Neural cell (in vitro differentiated cells): Measurements from ENCODE around the gene SMIM38. TPM values are rescaled to one million over a fixed set of nuclear protein-coding genes. Genes with fewer than 3 reads are reported as not detected.

Source experiments
- H2AFZ ChIP-seq: fragments of 200-600, 300-800 bp; sonication (generic), shearing (Covaris generic); 2 replicates; pipeline ENCODE4 v1.6.0; 2014; ENCODE audit warnings: low read depth, mild to moderate bottlenecking, antibody characterized with exemption, low read length, moderate library complexity
- H3F3A ChIP-seq: fragments of 200-600 bp; shearing (Covaris generic); 2 replicates; pipeline ENCODE4 v1.6.1; 2016; ENCODE audit warnings: mild to moderate bottlenecking, moderate library complexity, mixed read lengths, antibody characterized with exemption, low read length; ENCODE audit not compliant: insufficient read depth, poor library complexity, severe bottlenecking
- H3K27ac ChIP-seq: fragments of 200-600, 300-800 bp; sonication (generic), shearing (Covaris generic); 2 replicates; pipeline ENCODE4 v1.5.1; 2014; ENCODE audit warnings: mild to moderate bottlenecking, low read length, moderate library complexity
- H3K27me3 ChIP-seq: fragments of 300-800, 200-600 bp; sonication (generic), shearing (Covaris generic); 2 replicates; pipeline ENCODE4 v1.6.0; 2014; ENCODE audit warnings: mild to moderate bottlenecking, low read depth, low read length, moderate library complexity; ENCODE audit not compliant: insufficient read depth
- H3K36me3 ChIP-seq: fragments of 300-800, 200-600 bp; sonication (generic), shearing (Covaris generic); 2 replicates; pipeline ENCODE4 v1.5.1; 2014; ENCODE audit warnings: mild to moderate bottlenecking, antibody characterized with exemption, low read length, moderate library complexity; ENCODE audit not compliant: insufficient read depth
- H3K4me2 ChIP-seq: fragments of 300-800, 200-600 bp; sonication (generic), shearing (Covaris generic); 2 replicates; pipeline ENCODE4 v1.6.0; 2014; ENCODE audit warnings: mild to moderate bottlenecking, low read length
- H3K4me3 ChIP-seq: fragments of 300-800, 200-600 bp; sonication (generic), shearing (Covaris generic); 2 replicates; pipeline ENCODE4 v1.5.1; 2014; ENCODE audit warnings: mild to moderate bottlenecking, low read length, moderate library complexity
- H3K79me2 ChIP-seq: fragments of 200-600 bp; shearing (Covaris generic); replicated peaks from 2 replicates; pipeline ENCODE4 v1.6.0; 2014; ENCODE audit warnings: mild to moderate bottlenecking, low read length, moderate library complexity; ENCODE audit not compliant: insufficient read depth
- H3K9ac ChIP-seq: fragments of 300-800, 200-600 bp; sonication (generic), shearing (Covaris generic); 2 replicates; pipeline ENCODE4 v1.6.1; 2016; ENCODE audit warnings: mild to moderate bottlenecking, low read length, mixed read lengths
- H3K9me2 ChIP-seq: fragments of 200-600 bp; shearing (Covaris generic); 2 replicates; pipeline ENCODE4 v1.6.1; 2016; ENCODE audit warnings: mild to moderate bottlenecking, low read length, mixed read lengths; ENCODE audit not compliant: insufficient read depth
- H3K9me3 ChIP-seq: fragments of 200-600, 300-800 bp; sonication (generic), shearing (Covaris generic); 2 replicates; pipeline ENCODE4 v1.6.1; 2016; ENCODE audit warnings: mild to moderate bottlenecking, mixed run types, low read length, moderate library complexity, mixed read lengths
- H4K20me1 ChIP-seq: fragments of 200-600 bp; shearing (Covaris generic); 2 replicates; pipeline ENCODE4 v1.6.1; 2016; ENCODE audit warnings: mild to moderate bottlenecking, mixed run types; ENCODE audit not compliant: insufficient read depth
- CTCF ChIP-seq: fragments of 450-650 bp; IDR thresholded peaks from 2 replicates; pipeline ENCODE4 v1.5.1; 2014; ENCODE audit warnings: antibody characterized with exemption, mild to moderate bottlenecking, moderate library complexity; ENCODE audit not compliant: poor library complexity, severe bottlenecking
- EP300 ChIP-seq: fragments of 450-650 bp; conservative IDR thresholded peaks from 2 replicates; pipeline ENCODE4 v1.6.1; 2014; ENCODE audit warnings: antibody characterized with exemption, mild to moderate bottlenecking, moderate library complexity; ENCODE audit not compliant: poor library complexity, severe bottlenecking
- EZH2 ChIP-seq: fragments of 200-600, 300-800 bp; shearing (Covaris generic), sonication (generic); IDR thresholded peaks from 2 replicates; pipeline ENCODE4 v1.6.1; 2014; ENCODE audit warnings: antibody characterized with exemption, low read length, borderline replicate concordance, mild to moderate bottlenecking; ENCODE audit not compliant: insufficient read depth, poor library complexity, severe bottlenecking
- MXI1 ChIP-seq: fragments of 450-650 bp; conservative IDR thresholded peaks from 2 replicates; pipeline ENCODE4 v1.6.1; 2014; ENCODE audit warnings: antibody characterized with exemption, mild to moderate bottlenecking; ENCODE audit not compliant: poor library complexity, severe bottlenecking
- POLR2AphosphoS5 ChIP-seq: IDR thresholded peaks from 2 replicates; pipeline ENCODE4 v1.6.1; 2012
- RAD21 ChIP-seq: fragments of 450-650 bp; conservative IDR thresholded peaks from 2 replicates; pipeline ENCODE4 v1.6.1; 2014; ENCODE audit warnings: antibody characterized with exemption, mild to moderate bottlenecking, moderate library complexity
- SMC3 ChIP-seq: fragments of 450-650 bp; conservative IDR thresholded peaks from 2 replicates; pipeline ENCODE4 v1.6.1; 2014; ENCODE audit warnings: antibody characterized with exemption, mild to moderate bottlenecking, moderate library complexity; ENCODE audit not compliant: poor library complexity
- TAF1 ChIP-seq: IDR thresholded peaks from 2 replicates; pipeline ENCODE4 v1.6.1; 2012; ENCODE audit warnings: low read depth
- polyA plus RNA-seq: library from polyadenylated mRNA; depleted of rRNA; stranded (reverse); fragments of >200 nt; gene quantifications from 2 replicates; pipeline ENCODE4 v1.2.3, GENCODE V29; 2014
- TF ChIP-seq, protein P1 (sequence below): IDR thresholded peaks from 2 replicates; pipeline ENCODE4 v1.6.1; 2012; ENCODE audit warnings: borderline replicate concordance

The SMIM38 gene
- polyA plus RNA-seq, 1 donor from 2014 or later, result 1.9 TPM

- no peak overlapping the region for H3K4me3 ChIP-seq
- no peak overlapping the region for H3K4me2 ChIP-seq
- H3K9me2 ChIP-seq, result no peaks in the 10 kb centered on the region
- H4K20me1 ChIP-seq, result no peaks in the 10 kb centered on the region
- no peaks in the 10 kb centered on the region for H3K79me2 ChIP-seq
- no peaks in the 10 kb centered on the region for H3F3A ChIP-seq
- H3K9ac ChIP-seq, result no peak overlapping the region
- TF ChIP-seq, protein P1, sequence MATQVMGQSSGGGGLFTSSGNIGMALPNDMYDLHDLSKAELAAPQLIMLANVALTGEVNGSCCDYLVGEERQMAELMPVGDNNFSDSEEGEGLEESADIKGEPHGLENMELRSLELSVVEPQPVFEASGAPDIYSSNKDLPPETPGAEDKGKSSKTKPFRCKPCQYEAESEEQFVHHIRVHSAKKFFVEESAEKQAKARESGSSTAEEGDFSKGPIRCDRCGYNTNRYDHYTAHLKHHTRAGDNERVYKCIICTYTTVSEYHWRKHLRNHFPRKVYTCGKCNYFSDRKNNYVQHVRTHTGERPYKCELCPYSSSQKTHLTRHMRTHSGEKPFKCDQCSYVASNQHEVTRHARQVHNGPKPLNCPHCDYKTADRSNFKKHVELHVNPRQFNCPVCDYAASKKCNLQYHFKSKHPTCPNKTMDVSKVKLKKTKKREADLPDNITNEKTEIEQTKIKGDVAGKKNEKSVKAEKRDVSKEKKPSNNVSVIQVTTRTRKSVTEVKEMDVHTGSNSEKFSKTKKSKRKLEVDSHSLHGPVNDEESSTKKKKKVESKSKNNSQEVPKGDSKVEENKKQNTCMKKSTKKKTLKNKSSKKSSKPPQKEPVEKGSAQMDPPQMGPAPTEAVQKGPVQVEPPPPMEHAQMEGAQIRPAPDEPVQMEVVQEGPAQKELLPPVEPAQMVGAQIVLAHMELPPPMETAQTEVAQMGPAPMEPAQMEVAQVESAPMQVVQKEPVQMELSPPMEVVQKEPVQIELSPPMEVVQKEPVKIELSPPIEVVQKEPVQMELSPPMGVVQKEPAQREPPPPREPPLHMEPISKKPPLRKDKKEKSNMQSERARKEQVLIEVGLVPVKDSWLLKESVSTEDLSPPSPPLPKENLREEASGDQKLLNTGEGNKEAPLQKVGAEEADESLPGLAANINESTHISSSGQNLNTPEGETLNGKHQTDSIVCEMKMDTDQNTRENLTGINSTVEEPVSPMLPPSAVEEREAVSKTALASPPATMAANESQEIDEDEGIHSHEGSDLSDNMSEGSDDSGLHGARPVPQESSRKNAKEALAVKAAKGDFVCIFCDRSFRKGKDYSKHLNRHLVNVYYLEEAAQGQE, result no peak
- TF ChIP-seq EP300 (no peak), TAF1 (no peak), RAD21 (no peak), POLR2AphosphoS5 (no peak), MXI1 (no peak), CTCF (no peak), EZH2 (no peak), SMC3 (no peak)
- no peak overlapping the region for H2AFZ ChIP-seq
- H3K36me3 ChIP-seq, result no peaks in the 10 kb centered on the region
- H3K9me3 ChIP-seq, result no peaks in the 10 kb centered on the region
- H3K27me3 ChIP-seq, result no peaks in the 10 kb centered on the region
- no peak overlapping the region for H3K27ac ChIP-seq
These were observed 815 bp upstream of the SMIM38 start for GRCh38 chr11:69154938-69155301.

DNA sequence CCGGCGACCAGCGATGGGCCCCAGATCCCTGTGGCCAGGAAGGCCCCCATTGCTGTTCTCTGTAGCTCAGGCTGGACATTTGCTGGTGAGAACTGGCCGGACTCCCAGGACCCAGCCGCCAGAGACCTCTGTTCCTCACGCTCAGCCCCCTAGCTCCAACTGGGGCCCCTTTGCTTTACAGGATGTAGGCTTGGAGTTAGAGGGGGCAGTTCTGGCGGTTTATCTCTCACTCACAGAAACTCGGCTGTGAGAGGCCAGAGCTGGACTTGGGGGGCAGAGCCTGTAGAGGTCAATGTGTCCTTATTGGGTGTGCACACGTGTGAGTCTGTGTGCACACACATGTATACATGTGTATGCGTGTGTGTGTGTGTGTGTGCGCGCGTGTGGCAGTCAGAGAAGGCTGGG lies 502 bp downstream of the SMIM38 start:
- H2AFZ ChIP-seq, result no peak overlapping the region
- H3K27ac ChIP-seq, result no peak overlapping the region

More for the DNA sequence above, 502 bp downstream of the SMIM38 start:
- no peak for TF ChIP-seq MXI1
- no peak for TF ChIP-seq EP300
- TF ChIP-seq, protein P1, result no peak
- no peak for TF ChIP-seq EZH2
- no peak for TF ChIP-seq RAD21
- no peak for TF ChIP-seq TAF1
- TF ChIP-seq SMC3, result no peak
- no peak for TF ChIP-seq CTCF
- TF ChIP-seq POLR2AphosphoS5, result no peak
- no peaks in the 10 kb centered on the region for H3K9me2 ChIP-seq
- H3F3A ChIP-seq, result no peaks in the 10 kb centered on the region
- H3K36me3 ChIP-seq, result no peaks in the 10 kb centered on the region
- no peaks in the 10 kb centered on the region for H3K79me2 ChIP-seq
- no peaks in the 10 kb centered on the region for H3K27me3 ChIP-seq
- no peak overlapping the region for H3K4me2 ChIP-seq
- H3K4me3 ChIP-seq, result no peak overlapping the region
- no peaks in the 10 kb centered on the region for H4K20me1 ChIP-seq
- no peak overlapping the region for H3K9ac ChIP-seq
- no peaks in the 10 kb centered on the region for H3K9me3 ChIP-seq
